Suppressor macrophage treated with lipopolysaccharide for 1 hour (primary cell): ENCODE results near the gene GPX8.

Experiments
- DNase-seq, 3 donors: peaks; one replicate each; pipeline ENCODE4 v3.0.0-alpha.2; 2020 to 2022

The GPX8 gene, protein sequence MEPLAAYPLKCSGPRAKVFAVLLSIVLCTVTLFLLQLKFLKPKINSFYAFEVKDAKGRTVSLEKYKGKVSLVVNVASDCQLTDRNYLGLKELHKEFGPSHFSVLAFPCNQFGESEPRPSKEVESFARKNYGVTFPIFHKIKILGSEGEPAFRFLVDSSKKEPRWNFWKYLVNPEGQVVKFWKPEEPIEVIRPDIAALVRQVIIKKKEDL

DNA sequence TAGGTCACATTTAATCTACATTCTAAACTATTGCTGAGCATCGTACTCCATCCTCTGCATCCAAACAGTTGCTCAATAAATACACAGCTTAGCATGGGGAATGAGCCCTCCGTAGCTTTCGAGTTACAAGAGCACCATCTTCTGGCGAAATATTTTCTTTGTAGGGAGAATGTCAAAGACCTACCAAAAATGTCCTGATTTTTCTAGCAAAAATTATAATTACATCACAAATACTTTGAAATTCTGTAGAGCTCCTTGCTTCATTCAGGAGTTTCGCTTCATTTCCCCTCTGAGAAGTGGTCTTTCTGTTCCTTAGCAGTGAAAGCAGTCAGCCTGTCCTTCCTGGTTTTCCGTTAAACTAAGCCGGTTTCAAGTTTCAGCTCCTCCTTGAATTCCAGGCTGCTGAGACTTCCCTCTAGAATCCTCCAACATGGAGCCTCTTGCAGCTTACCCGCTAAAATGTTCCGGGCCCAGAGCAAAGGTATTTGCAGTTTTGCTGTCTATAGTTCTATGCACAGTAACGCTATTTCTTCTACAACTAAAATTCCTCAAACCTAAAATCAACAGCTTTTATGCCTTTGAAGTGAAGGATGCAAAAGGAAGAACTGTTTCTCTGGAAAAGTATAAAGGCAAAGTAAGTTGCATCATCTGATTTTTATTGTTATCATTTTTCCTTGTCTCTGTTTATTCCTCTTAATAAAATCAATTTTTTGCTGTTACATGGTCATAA lies at the start of gene GPX8:
TSS of gene GPX8 (plus strand) at position 409 of the 730 bp plus-strand sequence. CDS start at position 431, 22 bp downstream.
- peak; percentile 52 to 63 (median 63) for DNase-seq

DNA sequence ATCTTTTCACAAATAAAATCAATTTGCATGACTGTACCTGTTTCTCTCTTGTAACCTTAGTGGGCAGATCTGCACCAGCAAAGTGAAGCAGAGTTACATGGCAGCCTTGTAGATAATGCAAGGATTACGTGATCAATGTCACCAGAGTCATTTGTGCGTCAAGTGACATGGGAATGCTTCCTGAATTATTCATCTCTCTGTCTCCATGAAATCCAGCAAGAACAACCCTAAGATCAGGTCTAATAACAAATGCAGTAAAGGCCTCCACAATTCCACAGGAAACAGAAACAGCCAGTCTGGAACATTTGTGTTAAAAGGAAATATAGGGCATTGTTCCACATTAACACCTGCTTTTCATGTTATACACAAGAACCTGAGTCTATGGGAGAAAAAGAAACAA lies 49.8 kb upstream of the GPX8 start:
- DNase-seq: no peak

DNA sequence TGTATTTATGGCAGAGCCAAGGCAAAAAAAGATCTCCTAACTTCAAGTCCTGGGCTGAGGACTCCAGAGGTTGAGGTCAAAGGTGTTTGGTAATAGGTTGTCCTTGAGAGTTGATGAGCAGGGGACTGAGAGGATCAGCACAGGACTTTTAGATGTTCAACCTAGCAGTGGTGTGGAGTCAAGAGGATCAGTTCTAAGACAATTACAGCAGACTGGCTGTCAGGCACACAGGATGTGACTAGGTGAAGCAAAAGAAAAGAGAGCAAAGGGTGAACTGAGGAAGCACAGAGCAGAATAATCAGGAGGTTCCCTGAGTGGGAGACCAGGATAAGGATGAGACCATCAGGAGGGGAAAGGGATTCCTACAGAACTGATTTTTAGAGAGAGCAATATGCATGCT lies 46.6 kb upstream of the GPX8 start:
- DNase-seq: no peak

DNA sequence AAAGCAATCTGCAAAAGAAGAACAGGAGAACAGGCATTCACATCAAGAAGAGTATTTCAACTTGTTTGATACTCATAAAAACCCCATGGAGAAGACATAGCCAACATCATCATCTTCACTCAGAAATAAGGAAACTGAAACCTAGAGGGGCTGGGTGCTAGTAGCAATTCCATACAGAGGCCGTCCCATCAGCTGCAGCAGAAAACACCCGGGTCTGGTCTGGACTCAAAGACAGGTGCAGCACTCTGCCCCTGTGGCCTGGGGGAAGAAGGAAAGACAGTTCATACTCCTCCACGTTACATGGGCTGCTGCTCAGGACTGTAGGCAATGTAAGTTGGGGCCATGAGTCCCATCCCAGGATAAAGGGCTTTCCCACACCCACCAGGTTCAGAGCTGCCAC lies 45.9 kb upstream of the GPX8 start:
- DNase-seq: no peak

DNA sequence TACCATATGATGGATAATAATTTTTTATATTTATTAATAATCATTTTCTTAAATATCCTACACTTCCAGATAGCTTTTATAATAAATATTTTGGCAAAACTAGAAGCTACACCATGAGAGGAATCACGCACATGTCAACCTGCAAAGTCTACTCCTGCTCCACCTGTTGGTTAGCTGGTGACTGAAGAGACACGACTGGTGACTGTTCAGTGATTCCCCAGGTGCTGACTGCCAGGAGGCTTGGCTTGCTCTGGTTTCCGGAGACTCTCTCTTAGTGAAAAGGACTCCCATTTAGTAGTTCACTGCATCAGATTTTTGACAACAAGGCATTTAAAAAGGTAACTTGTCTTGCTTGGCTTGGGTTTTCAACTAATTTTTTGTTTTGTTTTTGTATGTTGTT lies 36.6 kb upstream of the GPX8 start:
- DNase-seq: no peak

DNA sequence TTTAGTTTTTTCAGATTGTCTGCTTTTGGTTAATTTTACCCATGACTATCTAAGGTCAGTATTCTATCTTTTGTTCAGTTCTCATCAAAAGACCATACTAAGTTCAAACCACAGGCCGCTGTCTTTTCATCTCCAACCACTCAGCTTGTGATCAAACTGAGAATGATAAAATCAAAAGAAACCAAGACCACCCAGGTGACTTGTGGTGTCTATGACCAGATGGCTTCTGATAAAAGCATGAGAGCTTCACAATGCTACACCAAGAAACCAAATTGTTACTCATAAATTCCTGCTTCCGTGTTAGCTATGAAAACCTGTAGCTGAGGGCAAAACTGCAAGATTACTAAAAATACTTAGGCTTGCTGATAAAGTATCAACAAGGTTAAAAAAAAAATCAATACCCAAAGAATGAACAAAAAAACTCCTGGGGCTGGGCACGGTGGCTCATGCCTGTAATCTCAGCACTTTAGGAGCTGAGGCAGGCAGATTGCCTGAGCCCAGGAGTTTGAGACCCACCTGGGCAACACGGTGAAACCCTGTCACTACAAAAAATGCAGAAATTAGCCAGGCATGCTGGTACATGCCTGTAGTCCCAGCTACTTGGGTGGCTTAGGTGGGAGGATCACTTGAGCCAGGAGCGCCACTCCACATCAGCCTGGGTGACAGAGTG lies 25.8 kb upstream of the GPX8 start:
- DNase-seq: no peak

DNA sequence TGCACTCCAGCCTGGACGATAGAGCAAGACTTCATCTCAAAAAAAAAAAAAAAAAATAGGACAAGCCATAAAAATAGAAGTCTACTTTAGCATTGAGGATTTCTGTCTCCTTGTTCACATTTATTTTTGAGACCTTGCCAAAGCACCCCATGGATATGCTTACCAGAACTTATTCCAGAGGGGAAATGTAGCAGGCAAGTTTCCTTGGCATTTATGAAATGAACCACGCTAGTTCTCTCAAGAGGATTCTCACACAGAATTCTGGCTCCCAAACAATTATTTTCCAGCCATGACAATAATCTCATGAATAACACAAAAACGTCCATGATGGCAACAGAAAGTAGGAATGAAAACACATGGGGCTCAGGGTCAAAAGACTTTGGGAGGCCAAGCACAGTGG lies 23.4 kb upstream of the GPX8 start:
- DNase-seq: no peak

DNA sequence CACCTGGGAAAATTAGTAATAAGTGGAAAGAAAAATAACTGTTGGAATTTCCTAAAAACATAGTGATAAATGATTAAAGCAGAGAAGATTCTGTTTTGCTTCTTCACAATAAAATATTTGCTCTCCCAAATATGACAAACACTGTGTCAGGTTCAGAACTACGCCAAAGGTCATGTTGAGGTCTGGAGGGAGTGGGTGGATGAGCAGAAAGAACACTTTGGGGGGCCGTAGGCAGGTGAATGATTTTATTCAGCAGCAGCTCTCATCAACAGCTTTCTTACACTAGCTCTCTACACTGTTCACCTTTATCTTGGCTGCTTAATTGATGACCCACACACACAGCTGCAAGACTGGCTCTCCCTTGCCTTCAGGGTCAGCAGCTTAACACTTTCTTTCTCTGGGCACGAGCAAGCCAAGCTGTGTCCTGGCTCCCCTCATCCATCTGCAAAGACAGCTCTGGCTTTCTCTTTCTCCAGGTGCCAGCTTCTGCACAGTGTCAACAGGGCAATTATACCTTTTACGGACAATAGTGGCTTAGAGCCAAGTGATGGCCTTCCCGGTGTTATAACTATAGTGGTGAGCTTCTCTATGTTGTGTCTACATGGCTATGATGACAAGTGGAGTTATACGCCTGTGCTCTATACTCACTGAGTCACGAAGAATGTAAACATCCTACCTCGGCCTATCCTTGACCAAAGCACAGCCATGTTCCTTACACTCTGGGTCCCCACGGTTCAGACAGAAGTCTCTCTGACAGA lies 18.9 kb upstream of the GPX8 start:
- DNase-seq: no peak

DNA sequence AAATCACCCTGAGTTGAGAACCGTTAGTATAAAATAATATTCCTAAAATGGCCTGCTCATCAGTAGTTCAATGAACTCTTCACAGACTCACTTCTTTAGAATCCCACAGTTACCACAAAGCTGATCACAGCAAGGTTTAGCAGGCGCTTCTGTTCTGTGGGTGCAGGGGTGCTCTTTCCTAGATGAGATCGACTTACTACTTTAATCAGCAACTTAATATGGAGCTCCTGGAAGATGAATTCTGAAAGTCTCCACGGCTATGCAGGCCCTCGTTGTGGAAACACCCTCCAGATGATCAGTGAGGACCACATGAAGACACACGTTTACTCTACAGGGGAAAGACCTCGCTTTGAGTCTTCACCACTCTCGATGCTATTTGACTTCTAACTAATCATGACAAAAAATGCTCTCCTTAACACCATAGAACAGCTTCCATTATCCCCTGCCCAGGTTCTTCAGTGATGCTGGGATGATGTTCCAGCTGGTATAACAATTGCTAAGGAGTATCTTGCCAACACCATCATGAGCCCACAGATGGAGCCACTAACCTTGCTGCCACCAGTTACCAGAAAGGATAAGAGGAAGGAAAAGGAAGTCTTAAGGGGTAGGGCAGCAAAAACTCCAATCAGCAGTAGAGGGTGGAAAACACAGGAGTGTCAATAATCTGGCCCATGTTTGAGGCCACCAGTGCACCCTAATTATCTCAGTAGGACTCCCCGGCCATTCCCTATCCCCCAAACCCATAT lies 17.9 kb upstream of the GPX8 start:
- no peak for DNase-seq

DNA sequence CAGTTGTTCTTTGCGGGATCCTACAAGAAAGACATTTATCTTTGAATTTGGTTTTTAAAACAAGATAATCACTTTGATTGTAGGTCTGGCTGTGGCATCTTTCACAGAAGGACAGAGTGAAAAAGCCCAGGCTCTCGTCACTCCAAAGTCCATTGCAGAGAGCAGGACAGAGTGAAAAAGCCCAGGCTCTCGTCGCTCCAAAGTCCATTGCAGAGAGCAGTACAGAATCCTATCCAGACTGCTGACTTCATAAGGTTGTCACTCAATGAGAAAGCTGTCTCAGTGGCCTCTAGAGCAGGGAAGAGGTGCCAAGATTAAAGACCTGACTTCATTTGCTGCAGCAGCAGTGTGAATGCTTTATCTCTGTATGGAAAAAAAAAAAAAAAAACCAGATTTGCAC lies 16.3 kb upstream of the GPX8 start:
- DNase-seq: no peak

DNA sequence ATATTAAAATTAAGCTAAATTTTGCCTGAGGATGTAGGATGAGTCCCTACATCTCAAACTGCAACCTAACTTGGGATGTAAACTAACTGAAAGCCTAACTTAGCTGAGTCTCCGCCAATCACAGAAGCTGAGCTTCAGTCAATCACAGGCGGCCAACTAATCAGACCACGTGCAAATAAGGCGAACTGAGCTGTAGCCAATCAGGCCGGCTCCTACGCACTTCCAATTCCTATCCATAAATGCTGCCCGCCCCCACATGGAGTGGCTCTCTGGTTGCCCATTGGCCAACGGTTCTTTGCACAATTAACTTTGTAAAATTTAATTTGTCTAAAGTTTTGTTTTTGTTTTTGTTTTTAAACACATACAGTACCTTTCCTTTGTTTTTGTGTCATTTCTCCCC lies 13.9 kb upstream of the GPX8 start:
- DNase-seq: no peak

DNA sequence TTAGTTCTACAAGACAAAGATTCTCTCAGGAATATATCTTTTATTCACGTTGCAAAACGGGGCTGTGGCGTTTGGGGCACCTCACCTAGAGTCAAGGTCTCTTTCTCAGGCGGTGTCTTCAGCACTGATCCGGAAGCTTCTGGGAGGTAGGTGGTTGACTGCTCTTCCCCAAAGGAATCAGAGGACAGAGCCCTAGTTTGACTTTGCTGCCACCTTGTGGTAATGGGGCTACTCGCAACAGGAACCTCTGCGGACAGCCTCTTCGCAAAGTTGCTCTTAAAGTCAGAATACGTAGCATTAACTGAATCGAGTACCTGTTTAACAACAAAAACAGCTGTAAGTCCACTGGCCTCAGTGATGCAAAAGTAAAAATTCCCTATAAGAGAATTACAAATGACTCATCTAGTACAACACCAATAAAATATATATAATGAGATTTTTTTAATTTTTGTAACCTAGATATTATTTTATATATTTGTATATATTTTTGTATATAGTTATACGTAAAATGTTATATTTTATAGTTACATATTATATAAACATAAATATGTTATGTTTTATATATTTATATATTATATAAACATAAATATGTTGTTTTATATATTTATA lies 13.3 kb upstream of the GPX8 start:
- DNase-seq: peak; percentile 85 to 91 (median 87)

DNA sequence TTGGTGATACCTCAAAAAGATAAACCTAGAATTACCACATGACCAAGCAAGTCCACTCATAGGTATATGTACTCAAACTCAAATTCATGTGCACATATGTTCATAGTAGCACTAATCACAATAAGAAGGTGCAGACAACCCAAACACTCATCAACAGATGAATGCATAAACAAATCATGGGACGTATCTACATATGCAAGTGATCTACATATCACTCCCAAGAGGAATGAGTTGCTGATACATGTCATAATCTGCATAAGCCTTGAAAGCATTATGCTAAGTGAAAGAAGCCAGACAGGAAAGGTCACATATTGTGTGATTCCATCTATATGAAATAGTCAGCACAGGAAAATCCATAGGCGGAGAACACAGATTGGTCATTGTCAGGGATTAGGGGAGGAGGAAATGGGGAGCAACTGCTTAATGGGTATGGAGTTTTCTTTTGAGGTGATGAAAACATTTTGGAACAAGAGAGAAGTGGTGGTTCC lies 10.6 kb upstream of the GPX8 start:
- no peak for DNase-seq

DNA sequence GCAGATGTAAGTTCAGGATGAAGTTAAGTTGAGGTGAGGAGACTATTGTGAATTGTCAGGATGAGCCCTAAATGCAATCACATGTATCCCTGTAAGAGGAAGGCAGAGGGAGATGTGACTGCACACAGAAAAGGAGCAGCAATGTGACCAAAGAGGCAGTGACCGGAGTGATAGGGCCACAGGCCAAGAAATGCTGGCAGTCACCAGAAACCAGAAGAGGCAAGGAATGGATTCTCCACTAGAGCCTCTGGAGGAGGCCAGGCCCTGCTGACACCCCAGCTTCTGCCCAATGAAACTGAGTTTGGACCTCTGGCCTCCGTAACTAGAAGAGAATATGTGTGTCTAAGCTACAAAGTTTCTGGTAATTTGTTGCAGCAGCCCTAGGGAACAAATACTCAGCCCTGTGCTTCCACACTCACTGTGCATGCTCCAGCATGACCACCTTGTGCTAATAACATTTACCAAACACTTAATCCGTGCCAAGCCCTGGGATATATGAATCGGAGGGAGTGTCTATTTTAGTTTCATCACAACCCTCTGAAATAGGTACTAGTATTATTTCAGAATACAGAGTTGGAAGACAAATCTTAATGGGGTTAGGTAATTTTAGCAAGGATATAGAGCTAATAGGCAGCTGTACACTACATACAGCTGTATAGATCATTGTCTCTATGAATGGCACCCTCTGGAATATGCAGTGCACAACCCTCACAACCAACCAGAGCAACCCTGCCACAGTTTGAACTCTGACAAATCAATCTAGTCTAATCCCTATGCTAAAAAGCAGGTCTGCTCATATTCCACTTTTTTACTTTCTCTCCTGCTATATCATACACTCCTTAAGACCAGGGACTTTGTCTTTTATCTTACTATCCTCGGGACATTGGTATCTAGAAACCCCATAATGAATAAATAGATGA lies 7.8 kb upstream of the GPX8 start:
- no peak for DNase-seq

DNA sequence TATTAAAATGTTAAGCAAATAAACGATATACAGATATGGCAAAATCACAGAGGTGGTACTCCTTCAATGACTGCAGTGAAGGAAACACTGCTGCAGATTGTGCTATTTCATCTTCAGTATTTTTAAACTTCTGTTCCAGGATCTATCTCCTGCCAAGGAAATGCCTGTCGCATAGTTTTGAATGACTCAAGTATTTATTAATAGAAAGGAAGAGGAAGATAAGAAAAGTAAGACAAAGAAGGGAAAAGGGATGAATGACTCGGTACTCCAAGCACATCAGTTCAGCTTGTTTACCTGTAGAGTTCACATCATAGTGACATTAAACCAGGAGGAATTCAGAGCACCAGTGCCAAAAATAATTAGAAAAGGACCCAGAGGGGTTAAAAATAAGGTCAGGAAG lies 5.1 kb upstream of the GPX8 start:
- no peak for DNase-seq

DNA sequence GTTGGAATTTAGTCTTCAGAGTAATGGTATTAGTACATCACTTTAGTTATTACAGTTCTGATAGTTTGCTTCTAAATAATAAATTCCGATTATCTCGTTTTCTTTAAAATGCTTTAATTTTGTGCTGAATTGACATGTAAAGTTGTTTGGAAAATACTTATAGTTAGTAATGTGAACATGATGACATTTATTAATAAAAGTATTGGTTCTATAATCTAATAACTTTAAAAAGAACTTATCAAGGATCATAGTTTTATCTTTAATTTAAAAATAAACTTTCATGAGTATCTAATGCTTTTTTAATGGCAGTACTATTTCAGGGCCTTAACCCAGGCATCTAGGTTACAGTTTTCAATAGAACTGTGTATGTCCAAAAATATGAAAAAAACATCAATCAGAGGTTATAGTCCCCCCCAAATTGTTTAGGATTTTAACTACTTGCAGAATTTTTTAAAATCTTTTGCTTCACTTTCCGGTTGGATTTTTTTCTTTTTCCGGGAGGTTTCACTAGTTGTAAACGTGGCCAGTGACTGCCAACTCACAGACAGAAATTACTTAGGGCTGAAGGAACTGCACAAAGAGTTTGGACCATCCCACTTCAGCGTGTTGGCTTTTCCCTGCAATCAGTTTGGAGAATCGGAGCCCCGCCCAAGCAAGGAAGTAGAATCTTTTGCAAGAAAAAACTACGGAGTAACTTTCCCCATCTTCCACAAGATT lies 680 bp downstream of the GPX8 start:
- peak; percentile 30 to 39 (median 36) for DNase-seq

DNA sequence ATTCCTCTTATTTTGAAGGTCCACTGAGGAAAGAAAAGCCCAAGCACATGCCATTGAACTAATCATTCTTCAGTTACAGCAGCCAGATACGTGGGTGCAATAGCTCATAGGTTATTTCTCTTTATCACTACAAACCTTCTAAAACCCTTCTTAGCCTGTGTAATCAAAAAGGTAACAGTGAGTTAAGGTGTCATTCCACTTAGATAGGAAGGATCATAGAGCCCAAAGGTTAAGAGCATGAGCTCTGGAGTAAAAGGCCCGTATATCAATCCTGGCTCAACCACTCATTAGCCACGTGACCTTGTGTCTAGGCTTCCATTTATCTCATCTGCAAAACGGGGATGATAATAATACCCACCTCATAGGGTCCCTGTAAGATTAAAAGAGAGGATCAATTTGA lies 2.7 kb downstream of the GPX8 start:
- DNase-seq: no peak

DNA sequence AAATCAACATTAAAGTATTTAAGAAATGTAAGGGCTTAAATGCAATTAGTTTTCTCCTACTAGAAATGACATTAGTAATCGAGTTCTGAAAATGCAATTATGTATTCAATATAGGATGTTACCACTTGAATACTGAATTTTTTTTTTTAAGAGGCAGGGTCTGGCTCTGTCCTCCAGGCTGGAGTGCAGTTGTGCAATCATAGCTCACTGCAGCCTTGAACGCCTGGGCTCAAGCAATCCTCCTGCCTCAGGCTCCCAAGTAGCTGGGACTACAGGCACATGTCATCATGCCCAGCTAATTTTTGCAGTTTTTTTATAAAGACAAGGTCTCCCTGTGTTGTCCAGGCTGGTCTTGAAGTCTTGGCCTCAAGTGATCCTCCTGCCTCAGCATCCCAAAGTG lies 11.5 kb downstream of the GPX8 start:
- no peak for DNase-seq

DNA sequence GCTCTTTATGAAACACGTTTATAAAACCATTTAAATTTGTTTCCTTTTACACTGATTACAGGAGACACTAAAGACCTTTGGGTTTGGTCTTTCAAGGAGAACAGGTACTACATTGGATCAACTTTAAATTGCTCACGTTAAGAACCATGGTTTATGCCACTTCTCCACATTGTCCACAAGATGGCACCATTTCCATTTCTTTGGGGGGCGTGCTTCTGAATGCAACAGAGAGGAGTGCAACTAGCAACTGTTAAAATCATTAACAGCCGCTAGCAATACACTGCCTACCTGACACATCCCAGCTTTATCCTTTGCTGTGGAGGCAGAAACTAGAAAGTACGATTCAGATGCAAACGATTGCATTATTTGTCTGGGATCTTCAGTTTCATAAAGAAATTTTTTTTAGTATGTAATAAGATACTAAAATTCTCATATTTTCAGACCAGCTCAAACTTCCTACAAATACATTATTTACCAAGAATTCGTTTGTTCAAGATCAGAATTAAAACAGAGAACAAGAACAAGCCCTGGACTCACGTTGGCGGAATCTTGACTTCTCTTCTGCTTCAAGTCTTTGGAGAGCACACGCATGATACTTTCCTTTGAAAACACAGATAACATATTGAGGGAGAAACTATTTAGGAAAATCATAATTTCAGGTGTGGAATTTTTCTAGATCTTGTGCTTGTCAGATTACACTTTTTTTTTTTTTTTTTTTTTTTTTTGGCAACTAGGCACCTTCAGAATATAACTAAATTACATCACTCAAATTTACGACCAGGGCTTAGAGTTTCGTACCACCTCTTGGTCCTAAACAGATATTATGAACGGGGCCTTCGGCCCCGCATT lies 12.3 kb downstream of the GPX8 start:
- DNase-seq: peak; percentile 73 to 89 (median 83)
